ENCODE measurements around the gene CCDC201. TPM values are rescaled to one million over a fixed set of nuclear protein-coding genes. Genes with fewer than 3 reads are reported as not detected.
"Not testable (repeated sequence)": the region's sequence is repeated elsewhere in the genome, so short reads cannot be mapped to it uniquely, and the experiment has no call there.

Gene CCDC201
- total RNA-seq, 1 donor, result not detected

DNA sequence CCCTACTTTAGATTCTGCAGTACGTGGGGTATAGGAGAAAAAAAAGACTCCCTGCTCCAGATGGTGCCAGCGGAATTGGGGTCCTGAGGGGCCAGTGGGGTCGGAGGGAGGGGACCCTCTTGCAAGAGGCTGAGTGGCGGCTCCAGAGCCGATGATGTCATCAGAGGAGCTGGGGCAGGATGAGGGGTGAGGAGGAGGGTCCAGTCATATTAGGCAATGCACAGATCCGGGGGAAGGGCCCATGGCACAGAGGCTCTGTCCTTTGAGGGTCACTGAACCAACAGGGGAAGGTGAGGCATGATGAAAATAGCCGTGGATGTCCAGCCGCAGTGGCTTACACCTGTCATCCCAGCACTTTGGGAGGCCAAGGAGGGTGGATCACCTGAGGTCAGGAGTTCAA is 19.4 kb downstream of the CCDC201 start:
- H3K27me3 ChIP-seq (ENCODE audit: insufficient read depth, low read length); H3K9me3 ChIP-seq (ENCODE audit: low read depth, low read length); H3K36me3 ChIP-seq (ENCODE audit: insufficient read depth, low read length); H3K4me1 ChIP-seq (ENCODE audit: insufficient read depth, low read length); H3K4me2 ChIP-seq (ENCODE audit: insufficient read depth, low read length); H3K79me2 ChIP-seq (ENCODE audit: insufficient read depth, low read length); H3K27ac ChIP-seq (ENCODE audit: low read depth, low read length); H3K4me3 ChIP-seq (ENCODE audit: insufficient read depth, low read length); H4K20me1 ChIP-seq (ENCODE audit: insufficient read depth, low read length); H2AFZ ChIP-seq (ENCODE audit: low read length); DNase-seq (ENCODE audit: insufficient read length, low spot score, missing footprints): not testable (repeated sequence)

GRCh38 chr7:45852984-45853383 is 19.9 kb downstream of the CCDC201 start:
- DNase-seq (ENCODE audit: insufficient read length, low spot score, missing footprints); H3K4me3 ChIP-seq (ENCODE audit: insufficient read depth, low read length); H3K27me3 ChIP-seq (ENCODE audit: insufficient read depth, low read length); H4K20me1 ChIP-seq (ENCODE audit: insufficient read depth, low read length); H3K4me1 ChIP-seq (ENCODE audit: insufficient read depth, low read length); H3K36me3 ChIP-seq (ENCODE audit: insufficient read depth, low read length); H3K27ac ChIP-seq (ENCODE audit: low read depth, low read length); H3K79me2 ChIP-seq (ENCODE audit: insufficient read depth, low read length); H3K9me3 ChIP-seq (ENCODE audit: low read depth, low read length); H2AFZ ChIP-seq (ENCODE audit: low read length); H3K4me2 ChIP-seq (ENCODE audit: insufficient read depth, low read length): not testable (repeated sequence)

DNA sequence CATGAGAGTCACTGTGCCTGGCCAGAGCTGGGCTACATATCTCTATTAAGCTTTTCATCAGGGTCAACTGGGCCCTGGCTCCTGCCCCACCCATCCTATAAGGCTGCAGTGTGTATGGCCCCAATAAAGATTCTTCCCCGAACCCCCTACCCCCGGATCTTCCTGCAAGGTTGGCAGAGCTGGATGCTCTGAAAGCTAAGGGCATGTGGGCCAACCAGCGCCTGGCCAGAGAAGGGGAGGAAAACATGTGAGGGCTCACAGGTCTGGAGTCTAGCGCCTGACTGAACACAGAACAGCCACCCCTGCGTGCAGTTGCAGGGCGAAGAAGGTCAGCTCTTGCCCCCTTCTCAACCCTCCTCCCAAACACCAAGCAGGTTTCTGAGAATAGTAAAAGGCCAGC is 24.1 kb downstream of the CCDC201 start:
- not testable (repeated sequence) for H3K4me2 ChIP-seq (ENCODE audit: insufficient read depth, low read length); H3K27me3 ChIP-seq (ENCODE audit: insufficient read depth, low read length); H3K4me3 ChIP-seq (ENCODE audit: insufficient read depth, low read length); H3K79me2 ChIP-seq (ENCODE audit: insufficient read depth, low read length); H2AFZ ChIP-seq (ENCODE audit: low read length); H4K20me1 ChIP-seq (ENCODE audit: insufficient read depth, low read length); H3K9me3 ChIP-seq (ENCODE audit: low read depth, low read length); H3K4me1 ChIP-seq (ENCODE audit: insufficient read depth, low read length); H3K27ac ChIP-seq (ENCODE audit: low read depth, low read length); H3K36me3 ChIP-seq (ENCODE audit: insufficient read depth, low read length); DNase-seq (ENCODE audit: insufficient read length, low spot score, missing footprints)

DNA sequence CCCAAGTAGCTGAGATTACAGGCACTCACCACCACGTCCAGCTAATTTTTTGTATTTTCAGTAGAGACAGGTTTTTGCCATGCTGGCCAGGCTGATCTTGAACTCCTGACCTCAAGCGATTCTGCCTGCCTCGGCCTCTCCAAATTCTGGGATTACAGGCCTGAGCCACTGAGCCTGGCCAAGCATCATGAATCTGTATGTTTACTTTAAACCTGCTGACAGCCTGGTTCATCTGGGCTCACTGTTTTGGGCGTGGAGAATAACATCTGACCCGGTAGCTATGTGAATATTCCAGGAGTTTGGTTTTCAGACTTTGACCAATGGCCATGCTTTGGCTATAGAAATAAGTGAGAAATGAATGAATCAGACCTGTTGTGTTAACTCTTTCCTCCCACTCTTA is 26.3 kb downstream of the CCDC201 start:
- not testable (repeated sequence) for H3K4me2 ChIP-seq (ENCODE audit: insufficient read depth, low read length); H3K36me3 ChIP-seq (ENCODE audit: insufficient read depth, low read length); H3K9me3 ChIP-seq (ENCODE audit: low read depth, low read length); H4K20me1 ChIP-seq (ENCODE audit: insufficient read depth, low read length); H3K27me3 ChIP-seq (ENCODE audit: insufficient read depth, low read length); H3K79me2 ChIP-seq (ENCODE audit: insufficient read depth, low read length); H3K4me1 ChIP-seq (ENCODE audit: insufficient read depth, low read length); H3K4me3 ChIP-seq (ENCODE audit: insufficient read depth, low read length); H2AFZ ChIP-seq (ENCODE audit: low read length); H3K27ac ChIP-seq (ENCODE audit: low read depth, low read length); DNase-seq (ENCODE audit: insufficient read length, low spot score, missing footprints)

DNA sequence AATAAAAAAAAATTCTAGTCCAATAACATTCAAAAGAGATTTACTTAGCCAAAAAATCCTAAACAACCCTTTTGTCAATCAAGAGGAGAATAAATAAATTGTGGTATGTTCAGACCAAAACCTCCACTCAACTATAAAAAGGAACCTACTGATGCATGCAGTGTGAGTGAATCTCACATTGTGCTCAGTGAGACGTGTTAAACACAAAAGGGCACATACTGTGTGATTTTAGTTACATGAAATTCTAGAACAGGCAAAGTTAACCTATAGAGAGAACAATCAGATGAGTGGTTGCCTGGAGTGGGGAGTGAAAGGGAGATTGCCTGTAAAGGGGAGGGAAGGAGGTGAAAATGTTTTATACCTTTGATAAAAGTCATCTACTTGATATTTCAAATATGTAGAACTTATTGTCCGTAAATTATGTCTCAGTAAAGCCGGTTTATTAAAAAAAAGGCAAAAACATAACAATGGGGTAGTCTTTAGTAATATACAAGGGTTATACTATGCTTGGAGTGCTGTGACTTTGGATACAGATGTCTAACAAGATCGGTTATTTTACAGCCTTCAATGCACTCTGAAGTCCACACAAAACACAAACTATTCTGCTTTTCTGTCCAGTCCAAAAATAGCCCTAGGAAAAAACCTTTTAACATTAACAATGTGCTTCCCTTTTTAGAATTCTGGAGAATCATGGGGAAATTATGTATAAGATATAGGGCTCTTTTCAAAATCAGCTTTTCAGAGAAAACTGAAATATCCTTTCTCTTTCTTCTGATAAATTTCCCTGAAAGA is 30.8 kb downstream of the CCDC201 start:
- H2AFZ ChIP-seq (ENCODE audit: low read length); H3K79me2 ChIP-seq (ENCODE audit: insufficient read depth, low read length); H3K4me1 ChIP-seq (ENCODE audit: insufficient read depth, low read length); H3K27me3 ChIP-seq (ENCODE audit: insufficient read depth, low read length); H3K36me3 ChIP-seq (ENCODE audit: insufficient read depth, low read length); H4K20me1 ChIP-seq (ENCODE audit: insufficient read depth, low read length); H3K9me3 ChIP-seq (ENCODE audit: low read depth, low read length); H3K27ac ChIP-seq (ENCODE audit: low read depth, low read length); H3K4me3 ChIP-seq (ENCODE audit: insufficient read depth, low read length); H3K4me2 ChIP-seq (ENCODE audit: insufficient read depth, low read length); DNase-seq (ENCODE audit: insufficient read length, low spot score, missing footprints): not testable (repeated sequence)

GRCh38 chr7:45838852-45839251 is 34.0 kb downstream of the CCDC201 start:
- not testable (repeated sequence) for H3K36me3 ChIP-seq (ENCODE audit: insufficient read depth, low read length)

GRCh38 chr7:45832433-45833177 is 40.3 kb downstream of the CCDC201 start:
- H3K4me3 ChIP-seq (ENCODE audit: insufficient read depth, low read length); H3K27me3 ChIP-seq (ENCODE audit: insufficient read depth, low read length); H4K20me1 ChIP-seq (ENCODE audit: insufficient read depth, low read length); DNase-seq (ENCODE audit: insufficient read length, low spot score, missing footprints); H3K9me3 ChIP-seq (ENCODE audit: low read depth, low read length); H2AFZ ChIP-seq (ENCODE audit: low read length); H3K4me2 ChIP-seq (ENCODE audit: insufficient read depth, low read length); H3K27ac ChIP-seq (ENCODE audit: low read depth, low read length); H3K79me2 ChIP-seq (ENCODE audit: insufficient read depth, low read length); H3K36me3 ChIP-seq (ENCODE audit: insufficient read depth, low read length); H3K4me1 ChIP-seq (ENCODE audit: insufficient read depth, low read length): not testable (repeated sequence)

More at GRCh38 chr7:45838852-45839251, 34.0 kb downstream of the CCDC201 start:
- not testable (repeated sequence) for H3K4me3 ChIP-seq (ENCODE audit: insufficient read depth, low read length); H3K27ac ChIP-seq (ENCODE audit: low read depth, low read length); H3K4me2 ChIP-seq (ENCODE audit: insufficient read depth, low read length); H2AFZ ChIP-seq (ENCODE audit: low read length); H3K9me3 ChIP-seq (ENCODE audit: low read depth, low read length); H4K20me1 ChIP-seq (ENCODE audit: insufficient read depth, low read length); DNase-seq (ENCODE audit: insufficient read length, low spot score, missing footprints); H3K79me2 ChIP-seq (ENCODE audit: insufficient read depth, low read length); H3K27me3 ChIP-seq (ENCODE audit: insufficient read depth, low read length); H3K4me1 ChIP-seq (ENCODE audit: insufficient read depth, low read length)

- H3K27me3 ChIP-seq (ENCODE audit: insufficient read depth, low read length); H3K27ac ChIP-seq (ENCODE audit: low read depth, low read length); DNase-seq (ENCODE audit: insufficient read length, low spot score, missing footprints); H3K4me2 ChIP-seq (ENCODE audit: insufficient read depth, low read length); H2AFZ ChIP-seq (ENCODE audit: low read length); H3K4me1 ChIP-seq (ENCODE audit: insufficient read depth, low read length); H4K20me1 ChIP-seq (ENCODE audit: insufficient read depth, low read length); H3K36me3 ChIP-seq (ENCODE audit: insufficient read depth, low read length); H3K9me3 ChIP-seq (ENCODE audit: low read depth, low read length); H3K79me2 ChIP-seq (ENCODE audit: insufficient read depth, low read length); H3K4me3 ChIP-seq (ENCODE audit: insufficient read depth, low read length): not testable (repeated sequence)
Measured at GRCh38 chr7:45829846-45830245, 43.0 kb downstream of the CCDC201 start.

GRCh38 chr7:45827731-45828130 is 45.2 kb downstream of the CCDC201 start:
- not testable (repeated sequence) for H4K20me1 ChIP-seq (ENCODE audit: insufficient read depth, low read length); H3K36me3 ChIP-seq (ENCODE audit: insufficient read depth, low read length); H3K27me3 ChIP-seq (ENCODE audit: insufficient read depth, low read length); H3K4me3 ChIP-seq (ENCODE audit: insufficient read depth, low read length); DNase-seq (ENCODE audit: insufficient read length, low spot score, missing footprints); H3K4me2 ChIP-seq (ENCODE audit: insufficient read depth, low read length); H3K27ac ChIP-seq (ENCODE audit: low read depth, low read length); H3K79me2 ChIP-seq (ENCODE audit: insufficient read depth, low read length); H3K9me3 ChIP-seq (ENCODE audit: low read depth, low read length); H2AFZ ChIP-seq (ENCODE audit: low read length); H3K4me1 ChIP-seq (ENCODE audit: insufficient read depth, low read length)
